ENCODE results near the gene TRAF3.

TRAF3 gene

DNA sequence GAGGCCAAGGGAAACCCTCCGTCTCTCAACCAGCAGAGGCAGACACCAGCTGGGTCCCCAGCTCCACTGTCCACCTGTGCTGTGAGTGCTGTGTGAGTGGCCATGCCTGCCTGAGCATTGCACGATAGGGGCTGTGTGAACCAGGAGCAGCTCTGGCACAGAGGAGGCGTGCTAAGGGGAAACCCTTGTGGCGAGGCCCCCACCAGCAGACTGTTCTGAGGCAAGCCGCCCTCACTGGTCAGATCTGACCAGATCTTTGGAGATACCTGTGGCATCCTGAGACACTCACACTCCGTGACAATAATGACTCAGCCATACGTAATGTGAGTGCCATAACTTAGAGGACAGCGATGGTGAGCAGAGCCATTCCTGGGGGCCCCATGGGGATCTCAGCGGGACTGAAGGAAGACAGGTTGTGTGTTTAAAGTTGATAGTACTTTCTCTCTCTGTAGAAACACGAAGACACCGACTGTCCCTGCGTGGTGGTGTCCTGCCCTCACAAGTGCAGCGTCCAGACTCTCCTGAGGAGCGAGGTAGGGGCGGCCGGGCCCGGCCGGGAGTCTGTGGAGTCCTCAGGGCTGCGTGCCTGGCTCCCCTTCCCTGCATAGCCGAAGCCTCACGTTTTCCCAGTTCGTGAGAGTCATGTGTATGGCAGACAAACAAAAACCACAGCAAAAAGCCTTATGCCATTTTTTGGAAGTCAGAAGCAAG, 108.6 kb downstream of the TRAF3 start:
- DNase-seq (ENCODE audit: low read depth), result no peak
- H3K4me3 ChIP-seq (ENCODE audit: control insufficient read depth, low read depth, low read length), result no peak overlapping the region
- TF ChIP-seq, protein P1, sequence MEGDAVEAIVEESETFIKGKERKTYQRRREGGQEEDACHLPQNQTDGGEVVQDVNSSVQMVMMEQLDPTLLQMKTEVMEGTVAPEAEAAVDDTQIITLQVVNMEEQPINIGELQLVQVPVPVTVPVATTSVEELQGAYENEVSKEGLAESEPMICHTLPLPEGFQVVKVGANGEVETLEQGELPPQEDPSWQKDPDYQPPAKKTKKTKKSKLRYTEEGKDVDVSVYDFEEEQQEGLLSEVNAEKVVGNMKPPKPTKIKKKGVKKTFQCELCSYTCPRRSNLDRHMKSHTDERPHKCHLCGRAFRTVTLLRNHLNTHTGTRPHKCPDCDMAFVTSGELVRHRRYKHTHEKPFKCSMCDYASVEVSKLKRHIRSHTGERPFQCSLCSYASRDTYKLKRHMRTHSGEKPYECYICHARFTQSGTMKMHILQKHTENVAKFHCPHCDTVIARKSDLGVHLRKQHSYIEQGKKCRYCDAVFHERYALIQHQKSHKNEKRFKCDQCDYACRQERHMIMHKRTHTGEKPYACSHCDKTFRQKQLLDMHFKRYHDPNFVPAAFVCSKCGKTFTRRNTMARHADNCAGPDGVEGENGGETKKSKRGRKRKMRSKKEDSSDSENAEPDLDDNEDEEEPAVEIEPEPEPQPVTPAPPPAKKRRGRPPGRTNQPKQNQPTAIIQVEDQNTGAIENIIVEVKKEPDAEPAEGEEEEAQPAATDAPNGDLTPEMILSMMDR (IDR thresholded peaks at IDR 0.05; ENCODE audit: control insufficient read depth, insufficient read depth, low read depth, low read length, missing control alignments), result no peak

DNA sequence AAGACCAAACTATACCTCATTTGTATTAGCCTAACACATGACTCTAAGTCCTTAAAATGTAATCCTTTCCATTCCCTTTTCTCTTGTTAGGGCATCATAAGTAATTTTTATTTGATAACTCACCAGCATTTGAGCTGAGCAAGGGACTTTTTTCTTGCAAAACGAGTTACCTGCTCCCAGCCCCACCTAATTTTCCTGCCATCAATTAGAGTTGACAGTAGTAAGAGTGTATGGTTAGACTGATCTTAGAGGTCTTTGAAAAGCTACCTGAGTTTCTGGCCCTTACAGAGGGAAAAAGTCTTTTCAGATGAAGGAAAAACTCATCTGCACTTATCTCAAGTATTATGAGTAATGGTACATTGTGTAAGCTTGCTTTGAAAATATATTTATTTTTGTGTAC, 111.5 kb downstream of the TRAF3 start:
- TF ChIP-seq, protein P1 (IDR thresholded peaks at IDR 0.05; ENCODE audit: control insufficient read depth, insufficient read depth, low read depth, low read length, missing control alignments), result no peak
- DNase-seq (ENCODE audit: low read depth), result no peak

DNA sequence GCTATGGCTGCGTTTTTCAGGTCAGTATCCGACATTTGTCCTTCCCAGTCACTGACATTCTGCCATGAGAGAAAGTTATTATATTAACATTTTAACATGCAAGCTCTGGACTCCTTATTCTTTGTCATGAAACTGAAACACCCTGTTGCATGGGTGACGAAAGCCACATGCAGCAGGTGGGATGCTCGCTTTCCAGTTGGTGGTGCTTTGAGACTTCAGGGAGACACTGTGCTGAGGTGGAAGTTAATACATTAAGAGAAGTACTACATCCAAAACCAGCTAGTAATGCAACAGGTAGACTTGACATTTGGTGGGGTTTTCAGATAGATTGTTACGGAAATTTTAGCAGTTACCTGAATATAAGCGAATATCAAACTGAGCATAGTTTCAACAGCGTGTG, 112.4 kb downstream of the TRAF3 start:
- TF ChIP-seq, protein P1 (IDR thresholded peaks at IDR 0.05; ENCODE audit: control insufficient read depth, insufficient read depth, low read depth, low read length, missing control alignments), result no peak
- no peak overlapping the region for H3K4me3 ChIP-seq (ENCODE audit: control insufficient read depth, low read depth, low read length)
- DNase-seq (ENCODE audit: low read depth), result no peak

More for the DNA sequence above, 111.5 kb downstream of the TRAF3 start:
- no peak overlapping the region for H3K4me3 ChIP-seq (ENCODE audit: control insufficient read depth, low read depth, low read length)

DNA sequence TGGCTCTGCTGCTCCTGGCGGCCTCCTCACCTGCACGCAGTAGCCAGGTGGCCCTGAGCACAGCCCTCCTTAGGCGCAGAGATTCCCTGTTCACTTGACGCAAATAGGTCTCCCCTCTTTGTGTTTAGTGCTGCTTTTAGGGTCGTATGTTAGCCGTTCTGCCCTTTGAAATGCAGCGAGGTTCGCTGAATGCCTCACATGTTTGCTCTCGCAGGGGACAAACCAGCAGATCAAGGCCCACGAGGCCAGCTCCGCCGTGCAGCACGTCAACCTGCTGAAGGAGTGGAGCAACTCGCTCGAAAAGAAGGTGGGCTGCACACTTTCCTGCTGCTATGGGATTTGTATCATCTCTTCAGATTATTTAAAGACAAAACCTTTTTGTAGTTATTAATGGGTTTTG, 113.9 kb downstream of the TRAF3 start:
- no peak overlapping the region for H3K4me3 ChIP-seq (ENCODE audit: control insufficient read depth, low read depth, low read length)
- DNase-seq (ENCODE audit: low read depth), result no peak
- TF ChIP-seq, protein P1 (IDR thresholded peaks at IDR 0.05; ENCODE audit: control insufficient read depth, insufficient read depth, low read depth, low read length, missing control alignments), result no peak

DNA sequence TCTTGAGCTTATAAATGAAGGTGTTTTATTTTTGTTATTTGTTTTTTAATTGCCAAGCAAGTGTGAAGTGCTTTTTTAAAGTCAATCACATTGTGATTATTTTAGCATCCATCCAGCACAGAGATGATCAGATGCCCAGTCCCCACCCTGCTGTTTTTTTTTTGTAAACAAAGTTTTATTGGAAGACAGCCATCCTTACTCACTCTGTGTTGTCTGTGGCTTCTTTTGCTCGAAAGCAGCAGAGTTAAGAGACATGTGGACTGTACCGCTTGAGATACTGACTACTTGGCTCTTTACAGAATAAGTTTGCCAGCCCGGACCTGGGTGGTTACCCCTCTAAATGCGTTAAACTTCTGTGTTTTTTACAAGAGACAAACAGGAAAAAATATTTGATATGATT, 114.3 kb downstream of the TRAF3 start:
- no peak for DNase-seq (ENCODE audit: low read depth)
- no peak overlapping the region for H3K4me3 ChIP-seq (ENCODE audit: control insufficient read depth, low read depth, low read length)
- TF ChIP-seq, protein P1 (IDR thresholded peaks at IDR 0.05; ENCODE audit: control insufficient read depth, insufficient read depth, low read depth, low read length, missing control alignments), result no peak

DNA sequence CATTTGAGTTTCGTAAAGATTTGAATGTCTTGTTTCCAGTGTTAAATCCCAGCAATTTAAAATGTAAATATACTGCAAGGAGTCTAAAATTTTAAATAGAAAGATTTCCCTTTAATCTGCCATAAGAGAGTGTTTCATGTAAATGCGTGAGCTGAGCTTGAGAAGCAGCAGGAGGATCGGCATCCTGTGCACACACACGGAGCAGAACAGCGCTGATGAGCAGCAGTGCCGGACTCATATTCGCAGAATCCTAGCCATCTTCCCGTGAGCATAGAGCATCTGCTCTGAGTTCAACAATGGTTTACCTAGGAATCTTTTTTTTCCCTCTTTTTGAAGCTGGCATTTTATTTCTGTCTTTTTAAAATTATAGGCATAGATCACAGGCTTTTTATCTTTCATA, 115.4 kb downstream of the TRAF3 start:
- TF ChIP-seq, protein P1 (IDR thresholded peaks at IDR 0.05; ENCODE audit: control insufficient read depth, insufficient read depth, low read depth, low read length, missing control alignments), result no peak
- no peak overlapping the region for H3K4me3 ChIP-seq (ENCODE audit: control insufficient read depth, low read depth, low read length)
- DNase-seq (ENCODE audit: low read depth), result no peak

All from AG09309 (cell line).